K562 (cell line): ENCODE data around the gene S100A1. TPM values are rescaled to one million over a fixed set of nuclear protein-coding genes. Genes with fewer than 3 reads are reported as not detected.

Source experiments
- BRD4 ChIP-seq: fragments of 200-600 bp; sonication (generic); IDR thresholded peaks from 2 replicates; pipeline ENCODE4 v1.6.1; 2017; ENCODE audit warnings: inconsistent platforms
- HNRNPLL ChIP-seq: fragments of 200-400 bp; formaldehyde crosslinking; IDR thresholded peaks from 2 replicates; pipeline ENCODE4 v1.6.1; 2017; ENCODE audit warnings: low read length, low read depth, mild to moderate bottlenecking; ENCODE audit not compliant: poor library complexity, severe bottlenecking
- JUND ChIP-seq, 2 experiments: IDR thresholded peaks; 2 replicates in 1 of 2; 3 replicates in 1 of 2; pipeline ENCODE4 v1.6.1; 2011; ENCODE audit warnings: borderline replicate concordance in 2 of 2, low read depth in 2 of 2, low read length in 2 of 2, improper control_type of control experiment in 1 of 2, missing biosample characterization in 1 of 2, missing genetic modification characterization in 1 of 2, missing genetic modification reagents in 1 of 2
- PHF8 ChIP-seq: fragments of 200-600 bp; sonication (generic); IDR thresholded peaks from 2 replicates; pipeline ENCODE4 v1.6.1; 2012; ENCODE audit warnings: mixed run types, mild to moderate bottlenecking, inconsistent platforms, low read length, moderate library complexity, borderline replicate concordance
- POLR2G ChIP-seq: fragments of 200-400 bp; formaldehyde crosslinking; IDR thresholded peaks from 2 replicates; pipeline ENCODE4 v1.6.1; 2017; ENCODE audit warnings: low read depth, mild to moderate bottlenecking, antibody characterized with exemption, low read length, moderate library complexity
- SNIP1 ChIP-seq: fragments of 450-650 bp; IDR thresholded peaks from 2 replicates; pipeline ENCODE4 v1.7.1; 2017; ENCODE audit warnings: low read depth, mild to moderate bottlenecking
- polyA plus RNA-seq, 8 experiments: library from polyadenylated mRNA; depleted of rRNA in 4 of 8; stranded (reverse) in 5 of 8; unstranded in 3 of 8; fragments of >200 nt; fragmentation: Nextera tagmentation in 2 of 8; fragmentation: Illumina TruSeq in 1 of 8; extraction: Ambion mirVana in 2 of 8; extraction: Trizol in 1 of 8; gene quantifications; 2 replicates each; pipeline versions ENCODE4 v1.2.1 to v1.2.3, GENCODE V29; 2011 to 2014; ENCODE audit warnings: inconsistent platforms in 1 of 8, missing spikeins in 1 of 8
- total RNA-seq, 7 experiments: library from RNA; depleted of rRNA in 6 of 7; stranded (reverse); fragments of >200 nt in 6 of 7; fragmentation: Illumina TruSeq in 2 of 7; extraction: Trizol in 2 of 7; gene quantifications; 2 replicates each; pipeline versions ENCODE4 v1.2.1 to v1.2.3, GENCODE V29; 2011 to 2021; ENCODE audit warnings: low replicate concordance in 1 of 7
- TF ChIP-seq, protein P1 (sequence below): fragments of 450-650 bp; IDR thresholded peaks from 2 replicates; pipeline ENCODE4 v1.6.1; 2017; ENCODE audit warnings: antibody characterized with exemption, mild to moderate bottlenecking
- TF ChIP-seq, protein P2 (sequence below): fragments of 450-650 bp; IDR thresholded peaks from 2 replicates; pipeline ENCODE4 v1.6.1; 2016; ENCODE audit warnings: mild to moderate bottlenecking, moderate library complexity

Gene S100A1
- total and polyA plus RNA-seq, 9 of the 15 experiments (the other 6 are each of a cell fraction or from before 2014, with no cell fraction given): 0.44 to 30.1 (median 12.7) TPM

DNA sequence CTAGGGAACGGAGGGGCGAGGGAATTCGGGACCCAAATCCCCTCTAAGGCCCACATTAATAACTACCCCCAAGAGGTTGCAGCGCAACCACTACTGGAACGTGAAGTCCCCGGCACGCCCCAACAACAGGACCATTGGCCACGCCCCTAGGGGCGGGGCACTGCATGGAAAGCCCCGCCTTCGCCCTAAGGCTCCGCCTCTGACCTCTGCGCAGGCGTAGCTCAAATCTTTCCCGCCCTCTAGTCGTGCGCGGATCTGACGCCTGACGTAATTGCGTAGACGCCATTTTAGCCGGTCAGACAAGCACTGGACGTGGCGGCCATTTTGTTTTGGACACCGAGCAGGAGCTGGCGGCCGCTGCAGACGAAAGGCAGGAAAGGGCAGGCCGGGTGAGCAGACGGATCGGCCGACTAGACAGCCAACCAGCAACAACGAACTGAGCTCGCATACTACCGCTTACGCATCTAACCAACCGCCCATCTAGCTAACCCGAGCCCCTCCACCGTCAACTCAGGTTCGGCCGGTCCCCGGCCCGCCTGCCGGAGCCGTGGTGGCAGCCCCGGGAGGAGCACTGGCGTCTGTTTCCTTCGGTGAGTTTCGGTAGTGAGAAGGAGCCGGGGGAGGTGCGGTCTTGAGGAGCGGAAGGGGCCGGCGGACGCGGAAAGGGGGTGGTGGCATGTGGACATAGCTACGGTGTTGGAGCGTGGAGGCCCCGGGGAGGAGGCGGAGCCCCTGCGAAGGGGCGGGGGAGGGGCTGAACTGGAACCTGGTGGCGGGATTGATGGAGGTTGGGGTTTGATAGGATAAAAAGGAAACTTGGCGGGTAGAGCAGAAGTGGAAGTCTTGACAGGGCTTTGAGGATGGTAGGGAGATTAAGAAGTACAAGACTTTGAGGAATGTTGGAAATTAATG lies 5.8 kb downstream of the S100A1 start, which contains the start of gene CHTOP (continued):
- TF ChIP-seq, protein P1, sequence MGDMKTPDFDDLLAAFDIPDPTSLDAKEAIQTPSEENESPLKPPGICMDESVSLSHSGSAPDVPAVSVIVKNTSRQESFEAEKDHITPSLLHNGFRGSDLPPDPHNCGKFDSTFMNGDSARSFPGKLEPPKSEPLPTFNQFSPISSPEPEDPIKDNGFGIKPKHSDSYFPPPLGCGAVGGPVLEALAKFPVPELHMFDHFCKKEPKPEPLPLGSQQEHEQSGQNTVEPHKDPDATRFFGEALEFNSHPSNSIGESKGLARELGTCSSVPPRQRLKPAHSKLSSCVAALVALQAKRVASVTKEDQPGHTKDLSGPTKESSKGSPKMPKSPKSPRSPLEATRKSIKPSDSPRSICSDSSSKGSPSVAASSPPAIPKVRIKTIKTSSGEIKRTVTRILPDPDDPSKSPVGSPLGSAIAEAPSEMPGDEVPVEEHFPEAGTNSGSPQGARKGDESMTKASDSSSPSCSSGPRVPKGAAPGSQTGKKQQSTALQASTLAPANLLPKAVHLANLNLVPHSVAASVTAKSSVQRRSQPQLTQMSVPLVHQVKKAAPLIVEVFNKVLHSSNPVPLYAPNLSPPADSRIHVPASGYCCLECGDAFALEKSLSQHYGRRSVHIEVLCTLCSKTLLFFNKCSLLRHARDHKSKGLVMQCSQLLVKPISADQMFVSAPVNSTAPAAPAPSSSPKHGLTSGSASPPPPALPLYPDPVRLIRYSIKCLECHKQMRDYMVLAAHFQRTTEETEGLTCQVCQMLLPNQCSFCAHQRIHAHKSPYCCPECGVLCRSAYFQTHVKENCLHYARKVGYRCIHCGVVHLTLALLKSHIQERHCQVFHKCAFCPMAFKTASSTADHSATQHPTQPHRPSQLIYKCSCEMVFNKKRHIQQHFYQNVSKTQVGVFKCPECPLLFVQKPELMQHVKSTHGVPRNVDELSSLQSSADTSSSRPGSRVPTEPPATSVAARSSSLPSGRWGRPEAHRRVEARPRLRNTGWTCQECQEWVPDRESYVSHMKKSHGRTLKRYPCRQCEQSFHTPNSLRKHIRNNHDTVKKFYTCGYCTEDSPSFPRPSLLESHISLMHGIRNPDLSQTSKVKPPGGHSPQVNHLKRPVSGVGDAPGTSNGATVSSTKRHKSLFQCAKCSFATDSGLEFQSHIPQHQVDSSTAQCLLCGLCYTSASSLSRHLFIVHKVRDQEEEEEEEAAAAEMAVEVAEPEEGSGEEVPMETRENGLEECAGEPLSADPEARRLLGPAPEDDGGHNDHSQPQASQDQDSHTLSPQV: no peak
- TF ChIP-seq PHF8: peak; percentile 99
- peak; percentile 89 for TF ChIP-seq HNRNPLL
- TF ChIP-seq, protein P2, sequence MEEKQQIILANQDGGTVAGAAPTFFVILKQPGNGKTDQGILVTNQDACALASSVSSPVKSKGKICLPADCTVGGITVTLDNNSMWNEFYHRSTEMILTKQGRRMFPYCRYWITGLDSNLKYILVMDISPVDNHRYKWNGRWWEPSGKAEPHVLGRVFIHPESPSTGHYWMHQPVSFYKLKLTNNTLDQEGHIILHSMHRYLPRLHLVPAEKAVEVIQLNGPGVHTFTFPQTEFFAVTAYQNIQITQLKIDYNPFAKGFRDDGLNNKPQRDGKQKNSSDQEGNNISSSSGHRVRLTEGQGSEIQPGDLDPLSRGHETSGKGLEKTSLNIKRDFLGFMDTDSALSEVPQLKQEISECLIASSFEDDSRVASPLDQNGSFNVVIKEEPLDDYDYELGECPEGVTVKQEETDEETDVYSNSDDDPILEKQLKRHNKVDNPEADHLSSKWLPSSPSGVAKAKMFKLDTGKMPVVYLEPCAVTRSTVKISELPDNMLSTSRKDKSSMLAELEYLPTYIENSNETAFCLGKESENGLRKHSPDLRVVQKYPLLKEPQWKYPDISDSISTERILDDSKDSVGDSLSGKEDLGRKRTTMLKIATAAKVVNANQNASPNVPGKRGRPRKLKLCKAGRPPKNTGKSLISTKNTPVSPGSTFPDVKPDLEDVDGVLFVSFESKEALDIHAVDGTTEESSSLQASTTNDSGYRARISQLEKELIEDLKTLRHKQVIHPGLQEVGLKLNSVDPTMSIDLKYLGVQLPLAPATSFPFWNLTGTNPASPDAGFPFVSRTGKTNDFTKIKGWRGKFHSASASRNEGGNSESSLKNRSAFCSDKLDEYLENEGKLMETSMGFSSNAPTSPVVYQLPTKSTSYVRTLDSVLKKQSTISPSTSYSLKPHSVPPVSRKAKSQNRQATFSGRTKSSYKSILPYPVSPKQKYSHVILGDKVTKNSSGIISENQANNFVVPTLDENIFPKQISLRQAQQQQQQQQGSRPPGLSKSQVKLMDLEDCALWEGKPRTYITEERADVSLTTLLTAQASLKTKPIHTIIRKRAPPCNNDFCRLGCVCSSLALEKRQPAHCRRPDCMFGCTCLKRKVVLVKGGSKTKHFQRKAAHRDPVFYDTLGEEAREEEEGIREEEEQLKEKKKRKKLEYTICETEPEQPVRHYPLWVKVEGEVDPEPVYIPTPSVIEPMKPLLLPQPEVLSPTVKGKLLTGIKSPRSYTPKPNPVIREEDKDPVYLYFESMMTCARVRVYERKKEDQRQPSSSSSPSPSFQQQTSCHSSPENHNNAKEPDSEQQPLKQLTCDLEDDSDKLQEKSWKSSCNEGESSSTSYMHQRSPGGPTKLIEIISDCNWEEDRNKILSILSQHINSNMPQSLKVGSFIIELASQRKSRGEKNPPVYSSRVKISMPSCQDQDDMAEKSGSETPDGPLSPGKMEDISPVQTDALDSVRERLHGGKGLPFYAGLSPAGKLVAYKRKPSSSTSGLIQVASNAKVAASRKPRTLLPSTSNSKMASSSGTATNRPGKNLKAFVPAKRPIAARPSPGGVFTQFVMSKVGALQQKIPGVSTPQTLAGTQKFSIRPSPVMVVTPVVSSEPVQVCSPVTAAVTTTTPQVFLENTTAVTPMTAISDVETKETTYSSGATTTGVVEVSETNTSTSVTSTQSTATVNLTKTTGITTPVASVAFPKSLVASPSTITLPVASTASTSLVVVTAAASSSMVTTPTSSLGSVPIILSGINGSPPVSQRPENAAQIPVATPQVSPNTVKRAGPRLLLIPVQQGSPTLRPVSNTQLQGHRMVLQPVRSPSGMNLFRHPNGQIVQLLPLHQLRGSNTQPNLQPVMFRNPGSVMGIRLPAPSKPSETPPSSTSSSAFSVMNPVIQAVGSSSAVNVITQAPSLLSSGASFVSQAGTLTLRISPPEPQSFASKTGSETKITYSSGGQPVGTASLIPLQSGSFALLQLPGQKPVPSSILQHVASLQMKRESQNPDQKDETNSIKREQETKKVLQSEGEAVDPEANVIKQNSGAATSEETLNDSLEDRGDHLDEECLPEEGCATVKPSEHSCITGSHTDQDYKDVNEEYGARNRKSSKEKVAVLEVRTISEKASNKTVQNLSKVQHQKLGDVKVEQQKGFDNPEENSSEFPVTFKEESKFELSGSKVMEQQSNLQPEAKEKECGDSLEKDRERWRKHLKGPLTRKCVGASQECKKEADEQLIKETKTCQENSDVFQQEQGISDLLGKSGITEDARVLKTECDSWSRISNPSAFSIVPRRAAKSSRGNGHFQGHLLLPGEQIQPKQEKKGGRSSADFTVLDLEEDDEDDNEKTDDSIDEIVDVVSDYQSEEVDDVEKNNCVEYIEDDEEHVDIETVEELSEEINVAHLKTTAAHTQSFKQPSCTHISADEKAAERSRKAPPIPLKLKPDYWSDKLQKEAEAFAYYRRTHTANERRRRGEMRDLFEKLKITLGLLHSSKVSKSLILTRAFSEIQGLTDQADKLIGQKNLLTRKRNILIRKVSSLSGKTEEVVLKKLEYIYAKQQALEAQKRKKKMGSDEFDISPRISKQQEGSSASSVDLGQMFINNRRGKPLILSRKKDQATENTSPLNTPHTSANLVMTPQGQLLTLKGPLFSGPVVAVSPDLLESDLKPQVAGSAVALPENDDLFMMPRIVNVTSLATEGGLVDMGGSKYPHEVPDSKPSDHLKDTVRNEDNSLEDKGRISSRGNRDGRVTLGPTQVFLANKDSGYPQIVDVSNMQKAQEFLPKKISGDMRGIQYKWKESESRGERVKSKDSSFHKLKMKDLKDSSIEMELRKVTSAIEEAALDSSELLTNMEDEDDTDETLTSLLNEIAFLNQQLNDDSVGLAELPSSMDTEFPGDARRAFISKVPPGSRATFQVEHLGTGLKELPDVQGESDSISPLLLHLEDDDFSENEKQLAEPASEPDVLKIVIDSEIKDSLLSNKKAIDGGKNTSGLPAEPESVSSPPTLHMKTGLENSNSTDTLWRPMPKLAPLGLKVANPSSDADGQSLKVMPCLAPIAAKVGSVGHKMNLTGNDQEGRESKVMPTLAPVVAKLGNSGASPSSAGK: 0 out of 2 replicates have a peak, but pooled peaks have one; percentile 48
- peak; percentile 83 for TF ChIP-seq JUND (IDR thresholded peaks at IDR 0.05; ENCODE audit: borderline replicate concordance, low read depth, low read length)
- TF ChIP-seq JUND (tag; IDR thresholded peaks at IDR 0.05; ENCODE audit: borderline replicate concordance, low read depth, low read length): peak; percentile 82; the same call in 2 of the 3 replicates
- TF ChIP-seq POLR2G: peak; percentile 98
- peak; percentile 100 for TF ChIP-seq BRD4
- no peak for TF ChIP-seq SNIP1
